Stomach (tissue), 9 donors: ENCODE data around the gene VIPR2. TPM values are rescaled to one million over a fixed set of nuclear protein-coding genes. Genes with fewer than 3 reads are reported as not detected.
"Not testable (repeated sequence)": the region's sequence is repeated elsewhere in the genome, so short reads cannot be mapped to it uniquely, and the experiment has no call there.

ENCODE experiments used
- DNase-seq, 2 donors: peaks; one replicate each; pipeline versions ENCODE4 v3.0.0 to v3.0.0-alpha.2; 2013 to 2019
- H3K27ac ChIP-seq, 5 donors: fragments of 200-600 bp in 4 of 5; sonication (generic) in 4 of 5; one replicate each; pipeline ENCODE4 v1.5.1; 2013 to 2019; ENCODE audit warnings: mild to moderate bottlenecking in 1 of 5, moderate library complexity in 1 of 5
- H3K27me3 ChIP-seq, 3 donors: fragments of 200-600 bp; sonication (generic); one replicate each; pipeline ENCODE4 v1.5.1; 2017 to 2019; ENCODE audit warnings: mixed run types in 1 of 3
- H3K36me3 ChIP-seq, 4 donors: fragments of 200-600 bp; sonication (generic); 1 replicate in 3 of 4; 2 replicates in 1 of 4; pipeline ENCODE4 v1.5.1; 2016 to 2019
- H3K4me1 ChIP-seq, 4 donors: fragments of 200-600 bp; sonication (generic); one replicate each; pipeline ENCODE4 v1.5.1; 2016 to 2019
- H3K4me3 ChIP-seq, 4 donors: fragments of 200-600 bp; sonication (generic) in 3 of 4; one replicate each; pipeline ENCODE4 v1.5.1; 2016 to 2019; ENCODE audit warnings: mild to moderate bottlenecking in 1 of 4
- H3K9me3 ChIP-seq, 4 donors: fragments of 200-600 bp; sonication (generic); one replicate each; pipeline ENCODE4 v1.5.1; 2016 to 2019
- EP300 ChIP-seq: sonication (generic); formaldehyde crosslinking; IDR thresholded peaks from one replicate; pipeline ENCODE4 v1.6.1; 2017; ENCODE audit warnings: antibody characterized with exemption
- POLR2A ChIP-seq, 4 donors: fragments of 450-650 bp; IDR thresholded peaks; one replicate each; pipeline ENCODE4 v1.6.1; 2016; ENCODE audit warnings: antibody characterized with exemption in 4 of 4, control low read depth in 2 of 4, mild to moderate bottlenecking in 1 of 4, moderate library complexity in 1 of 4
- POLR2AphosphoS5 ChIP-seq, 3 donors: sonication (generic); formaldehyde crosslinking; IDR thresholded peaks; one replicate each; pipeline ENCODE4 v1.6.1; 2016; ENCODE audit warnings: antibody characterized with exemption in 3 of 3
- WGBS, 5 donors: extraction: QIAGEN DNeasy Blood & Tissue Kit in 3 of 5; methylation state at CpG; one replicate each; pipeline versions ENCODE4 v1.1.5 to v1.1.7; 2013 to 2018; 5-methylcytosine and 5-hydroxymethylcytosine counted together
- intact Hi-C: fragments of 100-400 bp; cut with DNase I; formaldehyde crosslinking; loops from one replicate; pipeline ENCODE4 v1.15.1; 2023; ENCODE audit warnings: low total_unique reads
- polyA plus RNA-seq, 3 donors: library from polyadenylated mRNA; stranded (reverse); fragments of 200-250 nt; gene quantifications; one replicate each; pipeline ENCODE4 v1.2.3, GENCODE V29; 2013
- total RNA-seq, 5 donors: library from RNA; depleted of rRNA; stranded (reverse); fragments of >200 nt; gene quantifications; one replicate each; pipeline versions ENCODE4 v1.1.0 to v1.2.3, GENCODE V29; 2014 to 2016
- TF ChIP-seq, protein P1 (sequence below), 7 experiments: fragments of 450-650 bp in 4 of 7; fragments of 200-600 bp in 3 of 7; sonication (generic) in 3 of 7; IDR thresholded peaks; one replicate each; pipeline ENCODE4 v1.5.1; 2016 to 2019; ENCODE audit warnings: antibody characterized with exemption in 7 of 7, control low read depth in 2 of 7, mild to moderate bottlenecking in 1 of 7
- donor health status: healthy with polysubstance abuse.
- donor health status: Bipolar disorder and iron deficiency.
- donor health status: healthy.

Gene VIPR2
- total and polyA plus RNA-seq, 8 donors = 1.2 to 25.4 (median 4.6) TPM

DNA sequence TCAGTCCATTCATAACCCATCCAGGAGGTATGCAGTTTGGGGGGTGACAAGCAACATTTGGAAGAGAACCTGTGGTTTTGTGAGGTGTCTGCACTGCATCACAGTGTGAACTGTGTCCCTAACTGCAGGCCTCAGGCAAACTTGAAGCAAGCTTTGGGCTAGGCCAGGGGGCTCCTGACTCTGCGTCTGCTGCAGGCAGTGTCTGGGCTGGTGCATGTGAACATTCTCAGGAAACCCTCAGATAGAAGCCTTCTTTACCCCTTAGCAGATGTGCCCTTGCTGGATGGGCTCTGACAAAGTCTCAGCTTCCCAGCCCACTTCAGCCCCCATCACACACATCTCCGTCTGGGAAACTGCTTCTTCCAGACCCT, 61.0 kb downstream of the VIPR2 start:
- no peak for DNase-seq
- intact Hi-C loops = no loop called here
- WGBS, 5 donors = 66 to 92% (median 78%) methylated on average over 1 to 2 of the region's 2 CpGs
- no peaks in the 10 kb centered on the region for H3K27me3 ChIP-seq
- TF ChIP-seq POLR2AphosphoS5 (IDR thresholded peaks at IDR 0.05) (no peak), POLR2A (IDR thresholded peaks at IDR 0.05) (no peak), EP300 (no peak)
- TF ChIP-seq, protein P1, sequence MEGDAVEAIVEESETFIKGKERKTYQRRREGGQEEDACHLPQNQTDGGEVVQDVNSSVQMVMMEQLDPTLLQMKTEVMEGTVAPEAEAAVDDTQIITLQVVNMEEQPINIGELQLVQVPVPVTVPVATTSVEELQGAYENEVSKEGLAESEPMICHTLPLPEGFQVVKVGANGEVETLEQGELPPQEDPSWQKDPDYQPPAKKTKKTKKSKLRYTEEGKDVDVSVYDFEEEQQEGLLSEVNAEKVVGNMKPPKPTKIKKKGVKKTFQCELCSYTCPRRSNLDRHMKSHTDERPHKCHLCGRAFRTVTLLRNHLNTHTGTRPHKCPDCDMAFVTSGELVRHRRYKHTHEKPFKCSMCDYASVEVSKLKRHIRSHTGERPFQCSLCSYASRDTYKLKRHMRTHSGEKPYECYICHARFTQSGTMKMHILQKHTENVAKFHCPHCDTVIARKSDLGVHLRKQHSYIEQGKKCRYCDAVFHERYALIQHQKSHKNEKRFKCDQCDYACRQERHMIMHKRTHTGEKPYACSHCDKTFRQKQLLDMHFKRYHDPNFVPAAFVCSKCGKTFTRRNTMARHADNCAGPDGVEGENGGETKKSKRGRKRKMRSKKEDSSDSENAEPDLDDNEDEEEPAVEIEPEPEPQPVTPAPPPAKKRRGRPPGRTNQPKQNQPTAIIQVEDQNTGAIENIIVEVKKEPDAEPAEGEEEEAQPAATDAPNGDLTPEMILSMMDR (IDR thresholded peaks at IDR 0.05) = no peak
- H3K4me3 ChIP-seq = no peak overlapping the region
- no peaks in the 10 kb centered on the region for H3K9me3 ChIP-seq
- peaks cover 0 to 8% (median 0%) of the 10 kb centered on the region in 4 donors for H3K4me1 ChIP-seq
- H3K27ac ChIP-seq = no peak overlapping the region
- no peaks in the 10 kb centered on the region for H3K36me3 ChIP-seq

DNA sequence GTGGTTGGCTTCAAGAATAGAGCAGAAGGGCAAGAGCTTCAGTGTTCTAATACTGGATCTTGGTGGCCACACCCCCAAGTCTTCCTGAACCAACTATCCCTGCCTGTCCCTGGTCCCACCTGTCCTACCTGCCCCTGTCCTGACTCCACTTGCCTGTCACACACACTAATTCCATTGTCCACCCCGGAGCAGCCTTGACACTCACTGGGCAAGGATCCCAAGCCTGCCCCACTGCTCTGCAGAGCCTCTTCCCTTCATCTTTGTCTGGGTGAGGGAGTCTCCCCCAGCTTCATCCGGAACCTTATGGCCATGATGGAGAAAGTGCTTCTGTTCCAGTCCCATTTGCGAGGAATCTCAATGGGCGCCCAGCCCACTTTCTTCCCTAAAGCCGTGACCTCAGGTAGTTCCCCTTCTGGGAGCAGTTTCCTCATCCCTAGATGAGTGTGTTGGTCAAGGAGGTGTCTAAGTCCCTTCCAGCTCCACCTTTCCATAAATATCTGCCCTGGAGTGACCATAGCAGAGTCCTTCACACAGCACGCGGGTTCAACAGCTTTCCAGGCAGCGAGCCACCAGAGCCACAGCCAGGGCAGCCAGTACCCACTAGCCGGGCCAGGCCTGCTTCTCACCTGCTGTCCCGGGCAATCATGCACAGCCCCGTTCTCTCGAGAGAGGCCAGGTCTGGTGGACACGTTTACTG, 61.5 kb downstream of the VIPR2 start:
- Histone ChIP-seq H3K27ac (no peak overlapping the region), H3K4me1 (peaks cover 0 to 8% (median 0%) of the 10 kb centered on the region in 4 donors), H3K4me3 (no peak overlapping the region), H3K27me3 (no peaks in the 10 kb centered on the region), H3K36me3 (no peaks in the 10 kb centered on the region), H3K9me3 (no peaks in the 10 kb centered on the region)
- intact Hi-C loops = no loop called here
- WGBS, 5 donors = 92 to 93% (median 92%) methylated on average over 9 to 13 of the region's 13 CpGs
- DNase-seq = no peak
- TF ChIP-seq EP300 (no peak), POLR2AphosphoS5 (IDR thresholded peaks at IDR 0.05) (no peak), POLR2A (IDR thresholded peaks at IDR 0.05) (no peak)
- TF ChIP-seq, protein P1 (IDR thresholded peaks at IDR 0.05) = no peak

DNA sequence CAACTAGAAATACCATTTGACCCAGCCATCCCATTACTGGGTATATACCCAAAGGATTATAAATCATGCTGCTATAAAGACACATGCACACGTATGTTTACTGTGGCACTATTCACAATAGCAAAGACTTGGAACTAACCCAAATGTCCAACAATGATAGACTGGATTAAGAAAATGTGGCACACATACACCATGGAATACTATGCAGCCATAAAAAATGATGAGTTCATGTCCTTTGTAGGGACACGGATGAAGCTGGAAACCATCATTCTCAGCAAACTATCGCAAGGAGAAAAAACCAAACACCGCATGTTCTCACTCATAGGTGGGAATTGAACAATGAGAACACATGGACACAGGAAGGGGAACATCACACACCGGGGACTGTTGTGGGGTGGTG, 62.6 kb downstream of the VIPR2 start:
- H3K4me3 ChIP-seq, H3K27me3 ChIP-seq, H3K9me3 ChIP-seq, H3K27ac ChIP-seq, H3K36me3 ChIP-seq, intact Hi-C loops, DNase-seq, H3K4me1 ChIP-seq: not testable (repeated sequence)
- 81 to 99% (median 95%) methylated on average over 2 to 4 of the region's 5 CpGs for WGBS, 5 donors

DNA sequence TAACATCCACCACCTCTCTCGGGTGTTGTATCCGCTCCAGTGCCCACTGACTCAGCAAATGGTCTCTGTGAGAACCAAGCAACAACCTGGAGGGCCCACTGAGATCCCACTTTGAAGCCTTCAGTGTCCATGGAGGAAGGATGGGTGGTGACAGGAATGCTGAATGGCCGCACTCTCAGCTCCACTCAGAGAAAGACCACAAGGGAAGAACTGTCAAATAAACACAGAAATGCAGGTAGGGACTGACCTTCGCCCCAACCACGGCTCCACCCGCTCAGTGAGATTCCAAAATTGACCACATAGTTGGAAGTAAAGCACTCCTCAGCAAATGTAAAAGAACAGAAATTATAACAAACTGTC, 65.8 kb downstream of the VIPR2 start:
- H3K27me3 ChIP-seq = no peaks in the 10 kb centered on the region
- WGBS, 5 donors = 79 to 85% (median 82%) methylated on average over 6 of the region's 6 CpGs
- intact Hi-C loops = no loop called here
- H3K4me3 ChIP-seq = no peak overlapping the region
- TF ChIP-seq, protein P1 (IDR thresholded peaks at IDR 0.05) = no peak
- no peak for TF ChIP-seq EP300
- TF ChIP-seq POLR2AphosphoS5 (IDR thresholded peaks at IDR 0.05) = no peak
- no peak for TF ChIP-seq POLR2A (IDR thresholded peaks at IDR 0.05)
- H3K36me3 ChIP-seq = no peaks in the 10 kb centered on the region
- no peaks in the 10 kb centered on the region for H3K9me3 ChIP-seq
- no peak overlapping the region for H3K27ac ChIP-seq
- DNase-seq = peak in 1 of 2 donors; percentile 7
- peaks cover 0 to 6% (median under 1%) of the 10 kb centered on the region in 4 donors for H3K4me1 ChIP-seq

DNA sequence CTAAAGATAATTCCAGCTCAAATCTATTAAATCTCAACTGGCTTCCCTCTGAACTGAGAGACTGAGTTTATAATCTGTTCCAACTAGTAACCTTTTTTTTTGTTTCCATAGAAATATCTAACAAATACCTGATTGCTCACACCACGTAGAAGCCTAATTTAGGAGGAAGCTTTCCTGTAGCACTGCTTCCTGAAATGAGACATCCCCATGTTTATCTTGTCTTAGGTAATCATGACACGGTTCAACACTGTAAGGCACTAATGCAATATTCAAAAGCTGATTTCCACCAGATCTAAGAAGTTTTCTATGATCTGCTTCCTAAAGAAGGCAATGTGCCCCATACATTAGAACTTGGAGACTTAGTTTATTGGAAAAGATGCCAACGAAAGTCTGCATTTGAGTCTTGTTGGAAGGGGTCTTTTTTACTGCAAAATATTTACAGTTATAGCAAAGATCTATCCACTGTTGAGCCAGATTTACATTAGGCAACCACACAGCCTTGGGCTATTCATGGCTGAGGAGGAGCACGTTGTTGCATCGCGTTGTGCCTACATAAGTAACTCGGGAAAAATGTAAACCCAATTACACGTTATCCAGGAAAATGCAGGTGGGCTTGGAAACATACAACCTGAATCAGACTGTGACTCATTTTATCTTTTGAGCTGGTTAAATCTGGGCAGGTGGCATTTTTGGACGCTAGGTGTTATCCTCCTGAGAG, 66.3 kb downstream of the VIPR2 start:
- WGBS, 5 donors = 79 to 84% (median 82%) methylated on average over 9 of the region's 9 CpGs
- no peak for DNase-seq
- intact Hi-C loops = no loop called here
- Histone ChIP-seq H3K36me3 (no peaks in the 10 kb centered on the region), H3K4me1 (peaks cover 0 to 6% (median 0%) of the 10 kb centered on the region in 4 donors), H3K27me3 (no peaks in the 10 kb centered on the region), H3K4me3 (no peak overlapping the region), H3K9me3 (no peaks in the 10 kb centered on the region), H3K27ac (no peak overlapping the region)
- TF ChIP-seq POLR2AphosphoS5 (IDR thresholded peaks at IDR 0.05) (no peak), EP300 (no peak), POLR2A (IDR thresholded peaks at IDR 0.05) (no peak)
- TF ChIP-seq, protein P1 (IDR thresholded peaks at IDR 0.05) = no peak
